ENCODE results near the gene ATP8A1. TPM values are rescaled to one million over a fixed set of nuclear protein-coding genes. Genes with fewer than 3 reads are reported as not detected.
"Not testable (repeated sequence)": the region's sequence is repeated elsewhere in the genome, so short reads cannot be mapped to it uniquely, and the experiment has no call there.

ATP8A1 gene
- total RNA-seq, 1 donor: 26.9 TPM

- not testable (repeated sequence) for DNase-seq (ENCODE audit: low read depth in 2 of 3, low spot score in 2 of 3)
Observed at GRCh38 chr4:42652529-42653231, 4.2 kb downstream of the ATP8A1 start.

- DNase-seq (ENCODE audit: low read depth in 2 of 3, low spot score in 2 of 3): no peak
Observed at GRCh38 chr4:42649870-42650269, 7.0 kb downstream of the ATP8A1 start.

DNA sequence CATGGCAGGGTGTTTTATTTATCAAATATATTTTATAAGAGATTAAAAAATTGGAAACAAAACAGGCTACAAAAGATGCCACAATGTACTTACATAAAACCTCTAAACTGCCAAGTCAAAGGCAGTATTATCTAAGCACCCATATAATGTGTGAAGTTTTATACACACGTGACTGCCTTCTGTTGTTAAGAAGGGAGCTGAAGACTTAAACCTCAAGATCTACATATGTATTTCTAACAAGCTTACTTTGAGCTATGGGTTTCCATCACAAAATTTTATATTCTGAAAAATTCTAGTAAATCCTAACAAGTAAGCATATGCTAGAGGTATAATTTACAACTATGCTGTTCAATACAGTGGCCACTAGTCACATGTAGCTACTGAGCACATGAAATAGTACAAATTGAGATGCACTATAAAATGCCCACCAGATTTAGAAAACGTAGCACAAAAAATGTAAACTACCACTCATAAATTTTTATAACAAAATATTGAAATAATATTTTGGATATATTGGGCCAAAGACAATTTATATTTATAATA, 9.8 kb downstream of the ATP8A1 start:
- no peak for DNase-seq (ENCODE audit: low read depth in 2 of 3, low spot score in 2 of 3)

GRCh38 chr4:42646013-42646784, 10.7 kb downstream of the ATP8A1 start:
- DNase-seq (ENCODE audit: low read depth in 2 of 3, low spot score in 2 of 3): no peak

GRCh38 chr4:42644897-42645296, 12.0 kb downstream of the ATP8A1 start:
- DNase-seq (ENCODE audit: low read depth in 2 of 3, low spot score in 2 of 3): no peak

GRCh38 chr4:42643685-42644084, 13.2 kb downstream of the ATP8A1 start:
- DNase-seq (ENCODE audit: low read depth in 2 of 3, low spot score in 2 of 3): no peak

DNA sequence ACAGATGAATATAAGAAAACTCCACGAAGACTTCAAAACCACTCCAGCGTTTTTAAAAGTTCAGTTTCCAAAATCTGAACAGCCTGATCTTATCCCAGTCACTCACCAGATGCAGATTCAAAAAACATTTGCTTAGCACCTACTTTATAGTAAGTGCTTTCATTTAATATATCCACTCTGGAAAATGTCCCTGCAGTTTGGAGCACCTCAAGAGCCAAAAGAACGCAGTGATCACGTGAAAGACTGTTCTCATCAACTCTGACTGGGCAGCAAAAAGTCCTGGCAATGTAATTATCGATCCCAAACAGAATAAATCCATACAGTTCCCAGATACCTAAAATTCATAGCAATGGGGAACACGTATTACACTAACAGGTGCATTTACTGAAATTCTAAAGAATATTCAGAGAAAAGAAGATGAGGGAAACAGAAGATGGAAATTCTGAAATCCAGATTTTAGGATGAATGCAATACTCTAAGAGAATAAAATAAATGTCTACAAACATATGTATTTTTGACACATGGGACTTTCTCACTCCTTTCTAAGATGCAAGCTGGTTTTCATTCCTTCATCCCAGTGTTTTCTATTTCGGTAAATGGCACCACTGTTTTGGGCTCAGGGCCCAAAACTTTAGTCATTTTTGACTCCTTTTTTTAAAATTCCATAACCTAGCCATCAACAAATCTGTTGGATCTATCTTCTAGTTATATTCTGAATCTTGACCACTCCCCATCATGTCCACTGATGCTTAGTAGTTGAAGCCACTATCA, 13.9 kb downstream of the ATP8A1 start:
- no peak for DNase-seq (ENCODE audit: low read depth in 2 of 3, low spot score in 2 of 3)

- no peak for DNase-seq (ENCODE audit: low read depth in 2 of 3, low spot score in 2 of 3)
Observed at GRCh38 chr4:42642101-42642797, 14.7 kb downstream of the ATP8A1 start.

GRCh38 chr4:42641656-42642055, 15.2 kb downstream of the ATP8A1 start:
- DNase-seq (ENCODE audit: low read depth in 2 of 3, low spot score in 2 of 3): no peak

- DNase-seq (ENCODE audit: low read depth in 2 of 3, low spot score in 2 of 3): no peak
Observed at GRCh38 chr4:42641161-42641560, 15.7 kb downstream of the ATP8A1 start.

DNA sequence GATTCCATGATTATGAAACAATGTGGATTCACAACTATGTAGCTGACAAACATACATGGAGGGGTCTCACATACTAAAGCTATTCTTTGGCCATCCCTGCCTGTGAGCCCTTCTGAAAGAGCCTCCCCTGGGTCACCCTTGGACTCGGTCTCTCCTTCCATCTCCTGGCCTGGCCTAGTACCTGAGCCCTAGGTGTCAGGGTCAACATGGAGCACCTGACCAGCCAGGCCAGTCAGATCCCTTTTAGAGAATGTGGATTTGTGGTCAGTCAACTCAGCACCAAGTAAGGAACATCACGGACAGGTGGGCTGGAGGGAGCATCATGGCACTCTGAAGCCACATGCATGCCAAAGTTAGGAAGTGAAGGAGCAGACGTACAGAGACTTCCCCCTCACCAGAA, 16.3 kb downstream of the ATP8A1 start:
- no peak for DNase-seq (ENCODE audit: low read depth in 2 of 3, low spot score in 2 of 3)

- DNase-seq (ENCODE audit: low read depth in 2 of 3, low spot score in 2 of 3): peak in 2 of 3 donors; percentile 37 to 71
Observed at GRCh38 chr4:42638993-42639392, 17.9 kb downstream of the ATP8A1 start.

- DNase-seq (ENCODE audit: low read depth in 2 of 3, low spot score in 2 of 3): no peak
Observed at GRCh38 chr4:42638321-42638720, 18.6 kb downstream of the ATP8A1 start.

DNA sequence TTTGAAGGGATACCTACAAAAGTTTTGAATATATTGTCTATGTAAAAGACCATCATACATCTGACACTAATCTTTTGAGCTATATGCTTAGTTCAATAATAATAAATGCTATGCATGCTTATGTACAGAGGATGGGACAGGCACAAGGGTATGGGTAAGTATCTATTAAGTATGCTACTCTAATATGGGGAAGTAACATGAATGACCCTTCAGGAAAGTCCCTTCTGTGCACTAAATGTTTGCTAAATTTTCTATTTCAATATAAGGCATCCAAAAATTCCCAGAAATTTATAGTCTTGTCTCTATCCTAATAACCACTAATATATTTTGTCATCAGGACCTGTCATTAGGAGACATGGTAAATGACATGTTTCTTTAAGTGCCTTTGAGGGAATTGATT, 19.0 kb downstream of the ATP8A1 start:
- DNase-seq (ENCODE audit: low read depth in 2 of 3, low spot score in 2 of 3): no peak

GRCh38 chr4:42637104-42637503, 19.8 kb downstream of the ATP8A1 start:
- DNase-seq (ENCODE audit: low read depth in 2 of 3, low spot score in 2 of 3): no peak

GRCh38 chr4:42636645-42636949, 20.3 kb downstream of the ATP8A1 start:
- no peak for DNase-seq (ENCODE audit: low read depth in 2 of 3, low spot score in 2 of 3)

DNA sequence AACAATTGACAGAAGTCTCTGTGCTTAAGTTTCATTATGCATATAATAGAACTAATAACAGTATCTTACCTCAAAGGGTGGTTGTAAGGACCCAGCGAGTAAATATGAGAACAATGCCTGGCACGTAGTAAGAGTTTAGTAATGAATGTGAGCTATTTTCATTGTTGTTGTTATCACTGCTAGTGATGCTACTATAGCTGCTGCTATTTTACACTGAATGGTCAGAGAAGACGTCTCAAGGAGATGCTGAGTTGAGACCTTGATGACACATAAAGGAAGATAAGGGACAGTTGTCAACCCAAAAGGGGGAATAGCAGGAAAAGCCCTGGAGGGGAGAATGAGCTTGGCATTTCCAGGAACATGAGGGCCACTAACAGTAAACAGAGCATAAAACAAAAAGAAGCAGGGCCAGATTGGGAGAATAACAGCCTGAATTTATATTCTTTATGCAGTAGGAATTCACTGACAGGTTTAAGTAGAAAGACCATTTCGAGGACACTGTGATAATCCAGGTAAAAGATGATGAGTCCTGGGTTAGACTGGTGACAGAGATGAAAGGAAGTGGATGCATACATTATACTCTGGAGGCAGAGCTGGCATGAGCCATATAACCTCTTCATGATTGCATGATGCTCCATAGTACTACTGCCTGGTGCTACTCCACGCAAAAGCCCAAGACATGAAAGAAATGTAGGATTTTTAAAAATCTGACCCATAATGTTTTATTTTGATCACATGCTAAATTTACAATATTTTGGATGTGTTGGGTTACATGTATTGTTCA, 23.1 kb downstream of the ATP8A1 start:
- no peak for DNase-seq (ENCODE audit: low read depth in 2 of 3, low spot score in 2 of 3)

DNA sequence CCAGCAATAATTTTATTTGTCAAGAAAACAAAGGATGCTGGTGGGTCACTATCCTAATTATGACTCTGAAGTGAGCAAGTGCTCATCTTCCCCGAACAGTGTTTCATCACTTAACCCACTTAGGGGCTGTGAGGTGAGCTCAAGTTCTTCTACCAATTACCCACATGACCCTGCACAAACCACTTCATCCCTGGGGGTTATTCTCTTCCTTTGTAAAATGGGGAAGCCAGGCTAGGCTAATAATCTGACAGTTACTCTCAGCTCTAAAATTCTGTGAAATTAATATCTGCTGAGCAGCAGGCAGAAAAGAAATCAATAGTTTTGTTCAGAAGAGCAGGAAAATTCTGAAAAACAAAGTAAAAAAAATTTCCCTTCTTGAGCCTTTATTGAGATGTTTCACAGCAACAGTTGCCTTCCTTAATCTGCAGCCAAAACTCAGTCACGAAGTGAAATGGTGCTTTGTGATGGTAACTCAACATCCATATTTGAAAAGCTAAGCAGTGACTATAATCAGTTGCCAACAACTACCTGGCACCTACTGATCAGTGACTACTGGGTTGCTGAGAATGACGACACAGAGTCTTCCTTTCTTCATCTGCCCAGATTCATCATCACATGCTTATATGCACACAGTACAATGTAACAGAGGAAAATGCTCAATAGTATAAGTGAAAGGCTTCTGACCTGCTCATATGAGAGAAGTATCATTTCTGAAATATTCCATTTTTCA, 24.1 kb downstream of the ATP8A1 start:
- no peak for DNase-seq (ENCODE audit: low read depth in 2 of 3, low spot score in 2 of 3)

- no peak for DNase-seq (ENCODE audit: low read depth in 2 of 3, low spot score in 2 of 3)
Observed at GRCh38 chr4:42630908-42631307, 26.0 kb downstream of the ATP8A1 start.
